Neuron (in vitro differentiated cells): ENCODE data around the gene TEX19.
"Not testable (repeated sequence)": the region's sequence is repeated elsewhere in the genome, so short reads cannot be mapped to it uniquely, and the experiment has no call there.

ENCODE experiments used
- H2AFZ ChIP-seq: one replicate; pipeline ENCODE4 v1.6.1; 2013; ENCODE audit warnings: low read depth, mild to moderate bottlenecking, inconsistent platforms, low read length, moderate library complexity
- H3K27me3 ChIP-seq: one replicate; pipeline ENCODE4 v1.6.1; 2013; ENCODE audit warnings: low read length; ENCODE audit not compliant: insufficient read depth
- H3K36me3 ChIP-seq: one replicate; pipeline ENCODE4 v1.6.1; 2013; ENCODE audit warnings: low read length; ENCODE audit not compliant: insufficient read depth
- H3K4me1 ChIP-seq: one replicate; pipeline ENCODE4 v1.6.1; 2013; ENCODE audit warnings: low read length; ENCODE audit not compliant: insufficient read depth
- H3K4me3 ChIP-seq: 2 replicates; pipeline ENCODE4 v1.5.1; 2013; ENCODE audit warnings: mild to moderate bottlenecking, low read length, moderate library complexity
- H3K9me3 ChIP-seq: one replicate; pipeline ENCODE4 v1.6.1; 2013; ENCODE audit warnings: low read length

The TEX19 gene

GRCh38 chr17:82408938-82409318 lies 49.9 kb downstream of the TEX19 start:
- no peaks in the 10 kb centered on the region for H3K9me3 ChIP-seq
- no peak overlapping the region for H3K4me3 ChIP-seq
- H2AFZ ChIP-seq = no peak overlapping the region
- peaks cover 16% of the 10 kb centered on the region for H3K36me3 ChIP-seq
- no peaks in the 10 kb centered on the region for H3K4me1 ChIP-seq
- H3K27me3 ChIP-seq = no peaks in the 10 kb centered on the region

GRCh38 chr17:82410014-82410716 lies 51.1 kb downstream of the TEX19 start:
- Histone ChIP-seq H3K4me1 (peaks cover 2% of the 10 kb centered on the region), H3K36me3 (peaks cover 12% of the 10 kb centered on the region), H3K27me3 (no peaks in the 10 kb centered on the region), H3K4me3 (no peak overlapping the region), H3K9me3 (no peaks in the 10 kb centered on the region), H2AFZ (no peak overlapping the region)

GRCh38 chr17:82411396-82412053 lies 52.5 kb downstream of the TEX19 start:
- no peaks in the 10 kb centered on the region for H3K27me3 ChIP-seq
- H2AFZ ChIP-seq = no peak overlapping the region
- H3K4me3 ChIP-seq = no peak overlapping the region
- no peaks in the 10 kb centered on the region for H3K9me3 ChIP-seq
- H3K4me1 ChIP-seq = peaks cover 4% of the 10 kb centered on the region
- peaks cover 11% of the 10 kb centered on the region for H3K36me3 ChIP-seq

GRCh38 chr17:82412081-82412480 lies 53.0 kb downstream of the TEX19 start:
- H3K4me1 ChIP-seq, H3K9me3 ChIP-seq, H3K27me3 ChIP-seq, H2AFZ ChIP-seq, H3K4me3 ChIP-seq: not testable (repeated sequence)
- H3K36me3 ChIP-seq = peaks cover 11% of the 10 kb centered on the region

- H3K9me3 ChIP-seq = no peaks in the 10 kb centered on the region
- peaks cover 8% of the 10 kb centered on the region for H3K36me3 ChIP-seq
- no peaks in the 10 kb centered on the region for H3K27me3 ChIP-seq
- no peak overlapping the region for H2AFZ ChIP-seq
- peaks cover 6% of the 10 kb centered on the region for H3K4me1 ChIP-seq
- no peak overlapping the region for H3K4me3 ChIP-seq
Observed at GRCh38 chr17:82412535-82413520, 53.8 kb downstream of the TEX19 start.
